Measurements from ENCODE around the gene AAR2.

AAR2 gene

GRCh38 chr20:36262440-36262839, 26.2 kb downstream of the AAR2 start:
- no peak overlapping the region for H3K27ac Mint-ChIP-seq
- no peak for DNase-seq (ENCODE audit: low spot score in 2 of 2)
- H3K36me3 Mint-ChIP-seq = peaks cover 7% of the 10 kb centered on the region
- H3K9me3 Mint-ChIP-seq = no peaks in the 10 kb centered on the region
- no peak for ATAC-seq
- H3K4me3 Mint-ChIP-seq = no peak overlapping the region
- no peaks in the 10 kb centered on the region for H3K4me1 Mint-ChIP-seq

- H3K36me3 Mint-ChIP-seq = peaks cover 5% of the 10 kb centered on the region
- no peak for DNase-seq (ENCODE audit: low spot score in 2 of 2)
- H3K4me3 Mint-ChIP-seq = no peak overlapping the region
- ATAC-seq = no peak
- H3K27ac Mint-ChIP-seq = no peak overlapping the region
- H3K9me3 Mint-ChIP-seq = no peaks in the 10 kb centered on the region
- H3K4me1 Mint-ChIP-seq = no peaks in the 10 kb centered on the region
These were observed 28.4 kb downstream of the AAR2 start for GRCh38 chr20:36264426-36265246.

- Mint-ChIP-seq H3K36me3 (no peaks in the 10 kb centered on the region), H3K4me3 (no peak overlapping the region), H3K4me1 (no peaks in the 10 kb centered on the region), H3K27ac (no peak overlapping the region), H3K9me3 (no peaks in the 10 kb centered on the region)
- ATAC-seq (no peak), DNase-seq (ENCODE audit: low spot score in 2 of 2) (no peak)
These were observed 29.9 kb downstream of the AAR2 start for GRCh38 chr20:36266189-36266588.

- no peaks in the 10 kb centered on the region for H3K36me3 Mint-ChIP-seq
- DNase-seq (ENCODE audit: low spot score in 2 of 2) = no peak
- no peaks in the 10 kb centered on the region for H3K9me3 Mint-ChIP-seq
- no peak overlapping the region for H3K27ac Mint-ChIP-seq
- H3K4me1 Mint-ChIP-seq = no peaks in the 10 kb centered on the region
- no peak for ATAC-seq
- H3K4me3 Mint-ChIP-seq = no peak overlapping the region
These were observed 31.5 kb downstream of the AAR2 start for GRCh38 chr20:36267605-36268381.

GRCh38 chr20:36268440-36269342, 32.4 kb downstream of the AAR2 start:
- no peaks in the 10 kb centered on the region for H3K36me3 Mint-ChIP-seq
- no peak overlapping the region for H3K4me3 Mint-ChIP-seq
- no peak overlapping the region for H3K27ac Mint-ChIP-seq
- no peaks in the 10 kb centered on the region for H3K9me3 Mint-ChIP-seq
- ATAC-seq = no peak
- no peak for DNase-seq (ENCODE audit: low spot score in 2 of 2)
- H3K4me1 Mint-ChIP-seq = no peaks in the 10 kb centered on the region

- no peak for ATAC-seq
- no peak overlapping the region for H3K4me3 Mint-ChIP-seq
- H3K36me3 Mint-ChIP-seq = no peaks in the 10 kb centered on the region
- no peak for DNase-seq (ENCODE audit: low spot score in 2 of 2)
- no peaks in the 10 kb centered on the region for H3K4me1 Mint-ChIP-seq
- H3K27ac Mint-ChIP-seq = no peak overlapping the region
- H3K9me3 Mint-ChIP-seq = no peaks in the 10 kb centered on the region
These were observed 33.2 kb downstream of the AAR2 start for GRCh38 chr20:36269507-36269906.

- H3K4me3 Mint-ChIP-seq = no peak overlapping the region
- H3K36me3 Mint-ChIP-seq = no peaks in the 10 kb centered on the region
- H3K9me3 Mint-ChIP-seq = no peaks in the 10 kb centered on the region
- ATAC-seq (no peak), DNase-seq (ENCODE audit: low spot score in 2 of 2) (no peak)
- H3K4me1 Mint-ChIP-seq = no peaks in the 10 kb centered on the region
- no peak overlapping the region for H3K27ac Mint-ChIP-seq
These were observed 34.7 kb downstream of the AAR2 start for GRCh38 chr20:36270744-36271638.

GRCh38 chr20:36271639-36272546, 35.6 kb downstream of the AAR2 start:
- ATAC-seq = no peak
- H3K4me1 Mint-ChIP-seq = no peaks in the 10 kb centered on the region

GRCh38 chr20:36272547-36273220, 36.4 kb downstream of the AAR2 start:
- Mint-ChIP-seq H3K27ac (no peak overlapping the region), H3K4me1 (no peaks in the 10 kb centered on the region), H3K9me3 (no peaks in the 10 kb centered on the region), H3K4me3 (no peak overlapping the region), H3K36me3 (no peaks in the 10 kb centered on the region)
- ATAC-seq (no peak), DNase-seq (ENCODE audit: low spot score in 2 of 2) (no peak)

More at GRCh38 chr20:36271639-36272546, 35.6 kb downstream of the AAR2 start:
- H3K27ac Mint-ChIP-seq = no peak overlapping the region
- H3K4me3 Mint-ChIP-seq = no peak overlapping the region
- H3K9me3 Mint-ChIP-seq = no peaks in the 10 kb centered on the region
- no peaks in the 10 kb centered on the region for H3K36me3 Mint-ChIP-seq
- DNase-seq (ENCODE audit: low spot score in 2 of 2) = no peak

GRCh38 chr20:36273414-36274180, 37.3 kb downstream of the AAR2 start:
- H3K4me3 Mint-ChIP-seq = no peak overlapping the region
- DNase-seq (ENCODE audit: low spot score in 2 of 2) (no peak), ATAC-seq (peak; percentile 25)
- no peak overlapping the region for H3K27ac Mint-ChIP-seq
- H3K9me3 Mint-ChIP-seq = no peaks in the 10 kb centered on the region
- H3K4me1 Mint-ChIP-seq = no peaks in the 10 kb centered on the region
- no peaks in the 10 kb centered on the region for H3K36me3 Mint-ChIP-seq

GRCh38 chr20:36274181-36274841, 38.0 kb downstream of the AAR2 start:
- Mint-ChIP-seq H3K9me3 (no peaks in the 10 kb centered on the region), H3K27ac (no peak overlapping the region), H3K4me3 (no peak overlapping the region), H3K4me1 (no peaks in the 10 kb centered on the region), H3K36me3 (no peaks in the 10 kb centered on the region)
- DNase-seq (ENCODE audit: low spot score in 2 of 2) (no peak), ATAC-seq (peak; percentile 6)

GRCh38 chr20:36275011-36275410, 38.7 kb downstream of the AAR2 start:
- Mint-ChIP-seq H3K9me3 (no peaks in the 10 kb centered on the region), H3K36me3 (no peaks in the 10 kb centered on the region), H3K4me1 (no peaks in the 10 kb centered on the region), H3K27ac (no peak overlapping the region), H3K4me3 (no peak overlapping the region)
- DNase-seq (ENCODE audit: low spot score in 2 of 2) = no peak
- ATAC-seq = no peak

Measured in stimulated activated effector memory CD8-positive, alpha-beta T cell treated with anti-CD3 and anti-CD28 coated beads, Interleukin-12 subunit alpha, Interleukin-12 subunit beta, amount 100 ng/mL, for 72 hours (primary cell).